Chondrocyte (in vitro differentiated cells): ENCODE data around the gene SYMPK. TPM values are rescaled to one million over a fixed set of nuclear protein-coding genes. Genes with fewer than 3 reads are reported as not detected.

Experiments
- DNase-seq: peaks from one replicate; pipeline ENCODE4 v3.0.0; 2021; ENCODE audit warnings: mixed read lengths, low spot score
- H3K27ac Mint-ChIP-seq: one replicate; pipeline ENCODE4 v1.8.0; 2021; ENCODE audit warnings: mild to moderate bottlenecking, moderate library complexity, mixed read lengths; ENCODE audit not compliant: unreplicated experiment
- H3K27me3 Mint-ChIP-seq: 2 replicates; pipeline ENCODE4 v1.8.0; 2021; ENCODE audit warnings: low read depth, mixed read lengths
- H3K36me3 Mint-ChIP-seq: 2 replicates; pipeline ENCODE4 v1.8.0; 2021; ENCODE audit warnings: low read depth, mixed read lengths
- H3K4me1 Mint-ChIP-seq: 2 replicates; pipeline ENCODE4 v1.8.0; 2021; ENCODE audit warnings: low read depth, mild to moderate bottlenecking, mixed read lengths
- H3K4me3 Mint-ChIP-seq: one replicate; pipeline ENCODE4 v1.8.0; 2021; ENCODE audit warnings: mild to moderate bottlenecking, moderate library complexity, mixed read lengths; ENCODE audit not compliant: unreplicated experiment
- H3K9me3 Mint-ChIP-seq: 2 replicates; pipeline ENCODE4 v1.8.0; 2021; ENCODE audit warnings: low read depth, mixed read lengths
- CTCF ChIP-seq: fragments of 200-600 bp; sonication (generic); IDR thresholded peaks from 2 replicates; pipeline ENCODE4 v1.5.0; 2021; ENCODE audit warnings: antibody characterized with exemption, mild to moderate bottlenecking, moderate library complexity
- total RNA-seq: library from RNA; stranded (reverse); gene quantifications from 3 replicates; pipeline ENCODE4 v1.2.1, GENCODE V29; 2021

The SYMPK gene
- total RNA-seq, 1 donor from 2014 or later: 56.5 TPM

- Mint-ChIP-seq H3K4me1 (peaks cover 23% of the 10 kb centered on the region), H3K36me3 (peaks cover 3% of the 10 kb centered on the region), H3K9me3 (no peaks in the 10 kb centered on the region), H3K27ac (no peak overlapping the region), H3K4me3 (no peak overlapping the region), H3K27me3 (no peaks in the 10 kb centered on the region)
- no peak for DNase-seq
- TF ChIP-seq CTCF: no peak
Observed at GRCh38 chr19:45881909-45882528, 19.1 kb upstream of the SYMPK start.

- DNase-seq: no peak
- no peaks in the 10 kb centered on the region for H3K27me3 Mint-ChIP-seq
- no peak overlapping the region for H3K27ac Mint-ChIP-seq
- H3K4me3 Mint-ChIP-seq: no peak overlapping the region
- TF ChIP-seq CTCF: no peak
- peaks cover 25% of the 10 kb centered on the region for H3K4me1 Mint-ChIP-seq
- H3K36me3 Mint-ChIP-seq: peaks cover 3% of the 10 kb centered on the region
- no peaks in the 10 kb centered on the region for H3K9me3 Mint-ChIP-seq
Observed at GRCh38 chr19:45881082-45881908, 18.3 kb upstream of the SYMPK start.

- H3K9me3 Mint-ChIP-seq: no peaks in the 10 kb centered on the region
- no peaks in the 10 kb centered on the region for H3K27me3 Mint-ChIP-seq
- H3K36me3 Mint-ChIP-seq: peaks cover 3% of the 10 kb centered on the region
- H3K4me1 Mint-ChIP-seq: peaks cover 27% of the 10 kb centered on the region
- no peak overlapping the region for H3K27ac Mint-ChIP-seq
- no peak for TF ChIP-seq CTCF
- H3K4me3 Mint-ChIP-seq: no peak overlapping the region
- DNase-seq: no peak
Observed at GRCh38 chr19:45879971-45880370, 17.0 kb upstream of the SYMPK start.

GRCh38 chr19:45879055-45879454 lies 16.1 kb upstream of the SYMPK start:
- Mint-ChIP-seq H3K36me3 (peaks cover 3% of the 10 kb centered on the region), H3K9me3 (no peaks in the 10 kb centered on the region), H3K27me3 (no peaks in the 10 kb centered on the region), H3K4me3 (no peak overlapping the region), H3K27ac (no peak overlapping the region), H3K4me1 (peaks cover 24% of the 10 kb centered on the region)
- TF ChIP-seq CTCF: no peak
- DNase-seq: no peak

GRCh38 chr19:45878043-45878794 lies 15.3 kb upstream of the SYMPK start:
- Mint-ChIP-seq H3K4me1 (peaks cover 16% of the 10 kb centered on the region), H3K27me3 (no peaks in the 10 kb centered on the region), H3K4me3 (no peak overlapping the region), H3K9me3 (no peaks in the 10 kb centered on the region), H3K27ac (no peak overlapping the region), H3K36me3 (peaks cover under 1% of the 10 kb centered on the region)
- TF ChIP-seq CTCF: no peak
- DNase-seq: no peak
